COLO829 (cell line): ENCODE data around the gene PWWP2B.
A peak's percentile ranks its signal among the peaks of the same experiment; 100 is the strongest.

ENCODE experiments used
- DNase-seq: peaks from one replicate; pipeline ENCODE4 v3.0.0; 2012; ENCODE audit warnings: low spot score

The PWWP2B gene

GRCh38 chr10:132408367-132408781 lies 11.4 kb downstream of the PWWP2B start:
- no peak for DNase-seq

- DNase-seq, result no peak
Observed at GRCh38 chr10:132408823-132409666, 12.0 kb downstream of the PWWP2B start.

GRCh38 chr10:132409667-132410028 lies 12.6 kb downstream of the PWWP2B start:
- no peak for DNase-seq

GRCh38 chr10:132410056-132410778 lies 13.2 kb downstream of the PWWP2B start:
- no peak for DNase-seq

- no peak for DNase-seq
Observed at GRCh38 chr10:132410779-132411532, 14.0 kb downstream of the PWWP2B start.

- no peak for DNase-seq
Observed at GRCh38 chr10:132411561-132412253, 14.7 kb downstream of the PWWP2B start.

GRCh38 chr10:132412316-132413192 lies 15.6 kb downstream of the PWWP2B start:
- no peak for DNase-seq

GRCh38 chr10:132413226-132414205 lies 16.5 kb downstream of the PWWP2B start:
- no peak for DNase-seq

GRCh38 chr10:132414402-132415016 lies 17.5 kb downstream of the PWWP2B start:
- DNase-seq, result no peak

- no peak for DNase-seq
Observed at GRCh38 chr10:132415255-132415654, 18.3 kb downstream of the PWWP2B start.

GRCh38 chr10:132415956-132416355 lies 19.0 kb downstream of the PWWP2B start:
- no peak for DNase-seq

GRCh38 chr10:132416566-132417256 lies 19.7 kb downstream of the PWWP2B start:
- no peak for DNase-seq

GRCh38 chr10:132417257-132417910 lies 20.4 kb downstream of the PWWP2B start:
- DNase-seq, result no peak

GRCh38 chr10:132417957-132418441 lies 21.0 kb downstream of the PWWP2B start:
- peak; percentile 23 for DNase-seq

GRCh38 chr10:132418527-132419416 lies 21.8 kb downstream of the PWWP2B start:
- DNase-seq, result no peak

- no peak for DNase-seq
Observed at GRCh38 chr10:132419538-132420468, 22.8 kb downstream of the PWWP2B start.
